SK-N-SH treated with all-trans-retinoic acid at 6 μM for 48 hours (cell line): ENCODE results near the gene DIPK1B.

Source experiments
- ATAC-seq: fragments of 200-7000 bp; cut with Tn5 transposase; 3 replicates; pipeline ENCODE4 v1.9.1; 2020; ENCODE audit warnings: mild to moderate bottlenecking, moderate library complexity
- ARNTL ChIP-seq: fragments of 450-650 bp; formaldehyde crosslinking; IDR thresholded peaks from 2 replicates; pipeline ENCODE4 v1.5.0; 2020; ENCODE audit warnings: low read depth, mild to moderate bottlenecking, moderate library complexity, borderline replicate concordance
- BACH2 ChIP-seq: fragments of 250-450 bp; sonication (Bioruptor Pico); IDR thresholded peaks from 2 replicates; pipeline ENCODE4 v1.9.0; 2021; ENCODE audit warnings: mild to moderate bottlenecking, borderline replicate concordance
- CREB5 ChIP-seq: fragments of 250-450 bp; sonication (Bioruptor Pico); IDR thresholded peaks from 2 replicates; pipeline ENCODE4 v1.5.1; 2020; ENCODE audit warnings: low read depth, mild to moderate bottlenecking, moderate library complexity
- ESRRG ChIP-seq: fragments of 250-450 bp; sonication (Bioruptor Pico); IDR thresholded peaks from 2 replicates; pipeline ENCODE4 v1.6.1; 2021; ENCODE audit warnings: mild to moderate bottlenecking
- GLIS3 ChIP-seq: fragments of 250-450 bp; sonication (Bioruptor Pico); IDR thresholded peaks from 2 replicates; pipeline ENCODE4 v1.5.0; 2020; ENCODE audit warnings: mild to moderate bottlenecking, moderate library complexity
- ISL1 ChIP-seq: fragments of 250-450 bp; sonication (Bioruptor Pico); IDR thresholded peaks from 2 replicates; pipeline ENCODE4 v2.1.2; 2022; ENCODE audit warnings: mild to moderate bottlenecking, moderate library complexity
- POU6F1 ChIP-seq: fragments of 250-450 bp; sonication (Bioruptor Pico); IDR thresholded peaks from 2 replicates; pipeline ENCODE4 v1.8.0; 2021; ENCODE audit warnings: low read depth, mild to moderate bottlenecking, moderate library complexity, borderline replicate concordance
- PPARA ChIP-seq: fragments of 250-450 bp; sonication (Bioruptor Pico); IDR thresholded peaks from 2 replicates; pipeline ENCODE4 v1.5.0; 2020; ENCODE audit warnings: mild to moderate bottlenecking, borderline replicate concordance
- RARB ChIP-seq: fragments of 250-450 bp; sonication (Bioruptor Pico); IDR thresholded peaks from 2 replicates; pipeline ENCODE4 v1.8.0; 2021; ENCODE audit warnings: mild to moderate bottlenecking, moderate library complexity
- SNAI2 ChIP-seq: fragments of 250-450 bp; sonication (Bioruptor Pico); IDR thresholded peaks from 2 replicates; pipeline ENCODE4 v1.5.0; 2020; ENCODE audit warnings: mild to moderate bottlenecking, moderate library complexity
- TOX ChIP-seq: fragments of 250-450 bp; sonication (Bioruptor Pico); IDR thresholded peaks from 2 replicates; pipeline ENCODE4 v1.8.0; 2021; ENCODE audit warnings: mild to moderate bottlenecking, moderate library complexity, borderline replicate concordance
- ZC3H10 ChIP-seq: fragments of 250-450 bp; sonication (Bioruptor Pico); IDR thresholded peaks from 2 replicates; pipeline ENCODE4 v1.5.1; 2021; ENCODE audit warnings: mild to moderate bottlenecking, moderate library complexity
- ZFP3 ChIP-seq: fragments of 250-450 bp; sonication (Bioruptor Pico); IDR thresholded peaks from 2 replicates; pipeline ENCODE4 v1.5.0; 2020; ENCODE audit warnings: mild to moderate bottlenecking, moderate library complexity
- ZFP30 ChIP-seq: fragments of 450-650 bp; formaldehyde crosslinking; IDR thresholded peaks from 2 replicates; pipeline ENCODE4 v1.5.0; 2022; ENCODE audit warnings: mild to moderate bottlenecking, moderate library complexity
- ZNF8 ChIP-seq: fragments of 450-650 bp; formaldehyde crosslinking; IDR thresholded peaks from 2 replicates; pipeline ENCODE4 v1.5.0; 2020; ENCODE audit warnings: mild to moderate bottlenecking, moderate library complexity
- TF ChIP-seq, protein P1 (sequence below): fragments of 250-450 bp; sonication (Bioruptor Pico); IDR thresholded peaks from 2 replicates; pipeline ENCODE4 v1.5.0; 2020; ENCODE audit warnings: mild to moderate bottlenecking, moderate library complexity
- TF ChIP-seq, protein P2 (sequence below): fragments of 250-450 bp; sonication (Bioruptor Pico); IDR thresholded peaks from 2 replicates; pipeline ENCODE4 v1.8.0; 2020; ENCODE audit warnings: mild to moderate bottlenecking, moderate library complexity, borderline replicate concordance

The DIPK1B gene

GRCh38 chr9:136726118-136726517 is 13.7 kb downstream of the DIPK1B start:
- TF ChIP-seq SNAI2 (CRISPR knock-in tag): no peak
- TF ChIP-seq, protein P1, sequence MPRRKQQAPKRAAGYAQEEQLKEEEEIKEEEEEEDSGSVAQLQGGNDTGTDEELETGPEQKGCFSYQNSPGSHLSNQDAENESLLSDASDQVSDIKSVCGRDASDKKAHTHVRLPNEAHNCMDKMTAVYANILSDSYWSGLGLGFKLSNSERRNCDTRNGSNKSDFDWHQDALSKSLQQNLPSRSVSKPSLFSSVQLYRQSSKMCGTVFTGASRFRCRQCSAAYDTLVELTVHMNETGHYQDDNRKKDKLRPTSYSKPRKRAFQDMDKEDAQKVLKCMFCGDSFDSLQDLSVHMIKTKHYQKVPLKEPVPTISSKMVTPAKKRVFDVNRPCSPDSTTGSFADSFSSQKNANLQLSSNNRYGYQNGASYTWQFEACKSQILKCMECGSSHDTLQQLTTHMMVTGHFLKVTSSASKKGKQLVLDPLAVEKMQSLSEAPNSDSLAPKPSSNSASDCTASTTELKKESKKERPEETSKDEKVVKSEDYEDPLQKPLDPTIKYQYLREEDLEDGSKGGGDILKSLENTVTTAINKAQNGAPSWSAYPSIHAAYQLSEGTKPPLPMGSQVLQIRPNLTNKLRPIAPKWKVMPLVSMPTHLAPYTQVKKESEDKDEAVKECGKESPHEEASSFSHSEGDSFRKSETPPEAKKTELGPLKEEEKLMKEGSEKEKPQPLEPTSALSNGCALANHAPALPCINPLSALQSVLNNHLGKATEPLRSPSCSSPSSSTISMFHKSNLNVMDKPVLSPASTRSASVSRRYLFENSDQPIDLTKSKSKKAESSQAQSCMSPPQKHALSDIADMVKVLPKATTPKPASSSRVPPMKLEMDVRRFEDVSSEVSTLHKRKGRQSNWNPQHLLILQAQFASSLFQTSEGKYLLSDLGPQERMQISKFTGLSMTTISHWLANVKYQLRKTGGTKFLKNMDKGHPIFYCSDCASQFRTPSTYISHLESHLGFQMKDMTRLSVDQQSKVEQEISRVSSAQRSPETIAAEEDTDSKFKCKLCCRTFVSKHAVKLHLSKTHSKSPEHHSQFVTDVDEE (CRISPR knock-in tag): no peak
- no peak for TF ChIP-seq PPARA (CRISPR knock-in tag)
- TF ChIP-seq ZFP3 (CRISPR knock-in tag): no peak
- TF ChIP-seq ZFP30: no peak
- no peak for TF ChIP-seq ARNTL
- TF ChIP-seq ZNF8 (CRISPR knock-in tag): no peak
- no peak for TF ChIP-seq TOX (CRISPR knock-in tag)
- TF ChIP-seq RARB (CRISPR knock-in tag): no peak
- no peak for ATAC-seq

DNA sequence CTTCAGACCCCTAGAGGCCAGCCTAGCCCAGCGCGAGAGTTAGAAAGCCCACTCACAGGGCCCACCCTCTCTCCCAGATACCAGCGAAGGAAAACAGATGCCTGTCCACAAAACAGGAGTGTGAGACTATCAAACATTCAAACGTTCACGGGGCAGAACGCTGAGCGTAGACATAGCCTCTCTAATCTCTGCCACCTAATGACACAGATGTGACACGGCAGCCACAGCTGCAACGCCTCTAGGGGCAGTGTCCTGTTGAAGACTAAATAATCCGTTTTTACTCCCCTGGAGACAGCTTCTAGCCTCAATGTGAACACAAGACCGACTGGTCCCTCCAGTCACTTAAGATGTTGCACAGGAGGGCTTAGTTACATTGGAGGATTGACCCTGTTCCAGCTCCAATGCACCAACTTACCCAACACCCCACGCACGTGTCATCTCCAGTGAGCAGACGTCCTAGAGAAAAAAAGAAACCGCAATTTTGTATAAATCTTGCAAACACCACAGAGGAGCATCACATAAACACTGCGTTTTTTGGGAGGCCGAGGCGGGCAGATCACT is 14.3 kb downstream of the DIPK1B start:
- ATAC-seq: peak; percentile 4; the same call in 1 of the 3 replicates
- TF ChIP-seq GLIS3 (CRISPR knock-in tag) (no peak), CREB5 (CRISPR knock-in tag) (no peak), ZC3H10 (no peak), RARB (CRISPR knock-in tag) (no peak), POU6F1 (CRISPR knock-in tag) (no peak), ARNTL (no peak), PPARA (CRISPR knock-in tag) (no peak)

GRCh38 chr9:136728080-136728547 is 15.7 kb downstream of the DIPK1B start:
- no peak for TF ChIP-seq ZNF8 (CRISPR knock-in tag)
- TF ChIP-seq BACH2 (CRISPR knock-in tag): no peak
- TF ChIP-seq, protein P2, sequence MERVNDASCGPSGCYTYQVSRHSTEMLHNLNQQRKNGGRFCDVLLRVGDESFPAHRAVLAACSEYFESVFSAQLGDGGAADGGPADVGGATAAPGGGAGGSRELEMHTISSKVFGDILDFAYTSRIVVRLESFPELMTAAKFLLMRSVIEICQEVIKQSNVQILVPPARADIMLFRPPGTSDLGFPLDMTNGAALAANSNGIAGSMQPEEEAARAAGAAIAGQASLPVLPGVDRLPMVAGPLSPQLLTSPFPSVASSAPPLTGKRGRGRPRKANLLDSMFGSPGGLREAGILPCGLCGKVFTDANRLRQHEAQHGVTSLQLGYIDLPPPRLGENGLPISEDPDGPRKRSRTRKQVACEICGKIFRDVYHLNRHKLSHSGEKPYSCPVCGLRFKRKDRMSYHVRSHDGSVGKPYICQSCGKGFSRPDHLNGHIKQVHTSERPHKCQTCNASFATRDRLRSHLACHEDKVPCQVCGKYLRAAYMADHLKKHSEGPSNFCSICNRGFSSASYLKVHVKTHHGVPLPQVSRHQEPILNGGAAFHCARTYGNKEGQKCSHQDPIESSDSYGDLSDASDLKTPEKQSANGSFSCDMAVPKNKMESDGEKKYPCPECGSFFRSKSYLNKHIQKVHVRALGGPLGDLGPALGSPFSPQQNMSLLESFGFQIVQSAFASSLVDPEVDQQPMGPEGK (CRISPR knock-in tag): 0 out of 2 replicates have a peak, but pooled peaks have one; percentile 58
- TF ChIP-seq, protein P1 (CRISPR knock-in tag): peak; percentile 23; the same call in 1 of the 2 replicates
- 0 out of 2 replicates have a peak, but pooled peaks have one; percentile 18 for TF ChIP-seq GLIS3 (CRISPR knock-in tag)
- ATAC-seq: peak; percentile 61

- ATAC-seq: peak; percentile 55
- no peak for TF ChIP-seq ARNTL
- TF ChIP-seq PPARA (CRISPR knock-in tag): no peak
- TF ChIP-seq CREB5 (CRISPR knock-in tag): no peak
- TF ChIP-seq ESRRG (CRISPR knock-in tag): no peak
- peak; percentile 88 for TF ChIP-seq ZFP3 (CRISPR knock-in tag)
- no peak for TF ChIP-seq ISL1 (CRISPR knock-in tag)
- TF ChIP-seq, protein P2 (CRISPR knock-in tag): no peak
These were observed 16.3 kb downstream of the DIPK1B start for GRCh38 chr9:136728548-136729123.
